GM18909 (cell line): ENCODE data around the gene OR2T35.
"Not testable (repeated sequence)": the region's sequence is repeated elsewhere in the genome, so short reads cannot be mapped to it uniquely, and the experiment has no call there.

ENCODE experiments used
- ATAC-seq: cut with Tn5 transposase; IDR thresholded peaks from one replicate; pipeline ENCODE4 v1.9.1; 2021; ENCODE audit warnings: mild to moderate bottlenecking; ENCODE audit not compliant: unreplicated experiment, poor library complexity

OR2T35 gene

GRCh38 chr1:248645178-248645577 lies at the start of gene OR2T35:
Gene OR2T35 (minus strand): TSS chr1:248645278. CDS start chr1:248639258, 6,020 bp downstream.
- ATAC-seq = not testable (repeated sequence)

GRCh38 chr1:248691567-248692155 lies 46.6 kb upstream of the OR2T35 start:
- ATAC-seq = no peak

GRCh38 chr1:248688527-248689298 lies 43.6 kb upstream of the OR2T35 start:
- peak; percentile 82 for ATAC-seq

- ATAC-seq = peak; percentile 77
Observed at GRCh38 chr1:248686815-248687214, 41.7 kb upstream of the OR2T35 start.

GRCh38 chr1:248681651-248682050 lies 36.6 kb upstream of the OR2T35 start:
- ATAC-seq = no peak

- ATAC-seq = no peak
Observed at GRCh38 chr1:248670003-248670402, 24.9 kb upstream of the OR2T35 start.

- ATAC-seq = peak; percentile 98
Observed at GRCh38 chr1:248663453-248664328, 18.6 kb upstream of the OR2T35 start.

- peak; percentile 40 for ATAC-seq
Observed at GRCh38 chr1:248656797-248657196, 11.7 kb upstream of the OR2T35 start.

GRCh38 chr1:248655354-248655753 lies 10.3 kb upstream of the OR2T35 start, which contains the start of gene OR2T27:
Gene OR2T27 (minus strand): TSS chr1:248655528. CDS start chr1:248650884, 4,644 bp downstream.
- ATAC-seq = peak; percentile 65

GRCh38 chr1:248648770-248649536 lies 3.9 kb upstream of the OR2T35 start:
- not testable (repeated sequence) for ATAC-seq

- peak; percentile 75 for ATAC-seq
Observed at GRCh38 chr1:248642971-248643651, 2.0 kb downstream of the OR2T35 start.

- not testable (repeated sequence) for ATAC-seq
Observed at GRCh38 chr1:248641583-248641982, 3.5 kb downstream of the OR2T35 start.

GRCh38 chr1:248640906-248641305 lies 4.2 kb downstream of the OR2T35 start:
- peak; percentile 38 for ATAC-seq

- peak; percentile 48 for ATAC-seq
Observed at GRCh38 chr1:248639652-248640051, 5.4 kb downstream of the OR2T35 start.

GRCh38 chr1:248636612-248637011 lies 8.5 kb downstream of the OR2T35 start:
- not testable (repeated sequence) for ATAC-seq

GRCh38 chr1:248634991-248635390 lies 10.1 kb downstream of the OR2T35 start, which contains the start of gene OR2T11:
Gene OR2T11 (minus strand): TSS chr1:248635091. CDS start chr1:248627128, 7,963 bp downstream.
- ATAC-seq = not testable (repeated sequence)

- no peak for ATAC-seq
Observed at GRCh38 chr1:248631354-248632008, 13.6 kb downstream of the OR2T35 start.

GRCh38 chr1:248630551-248630950 lies 14.5 kb downstream of the OR2T35 start:
- no peak for ATAC-seq
